Measurements from ENCODE around the gene SLC12A3.

- TF ChIP-seq CTCF (IDR thresholded peaks at IDR 0.05; ENCODE audit: borderline replicate concordance, extremely low read depth, low read length, poor library complexity, severe bottlenecking) (no peak), EZH2 (IDR thresholded peaks at IDR 0.05; ENCODE audit: borderline replicate concordance, low read depth, low read length, severe bottlenecking) (no peak)
Observed at GRCh38 chr16:56871172-56871593, 6.2 kb downstream of the SLC12A3 start.
